Gastroesophageal sphincter (tissue), 3 donors: ENCODE measurements around the gene MTRF1.

Source experiments
- CTCF ChIP-seq, 4 experiments: fragments of 200-600 bp in 2 of 4; fragments of 450-650 bp in 2 of 4; sonication (generic) in 1 of 4; IDR thresholded peaks; one replicate each; pipeline ENCODE4 v1.5.1; 2017 to 2019; ENCODE audit warnings: antibody characterized with exemption in 4 of 4, mild to moderate bottlenecking in 2 of 4, moderate library complexity in 2 of 4
- EP300 ChIP-seq: sonication (generic); formaldehyde crosslinking; IDR thresholded peaks from one replicate; pipeline ENCODE4 v1.6.1; 2017; ENCODE audit warnings: antibody characterized with exemption, mild to moderate bottlenecking
- POLR2A ChIP-seq, 2 donors: fragments of 450-650 bp; IDR thresholded peaks; one replicate each; pipeline ENCODE4 v1.6.1; 2017; ENCODE audit warnings: antibody characterized with exemption in 2 of 2, mild to moderate bottlenecking in 2 of 2, moderate library complexity in 1 of 2

GRCh38 chr13:41267106-41267505 is 3.7 kb upstream of the MTRF1 start:
- no peak for TF ChIP-seq POLR2A (IDR thresholded peaks at IDR 0.05)
- no peak for TF ChIP-seq CTCF (IDR thresholded peaks at IDR 0.05)
- no peak for TF ChIP-seq EP300
